ENCODE data around the gene SLC2A6.

SLC2A6 gene

DNA sequence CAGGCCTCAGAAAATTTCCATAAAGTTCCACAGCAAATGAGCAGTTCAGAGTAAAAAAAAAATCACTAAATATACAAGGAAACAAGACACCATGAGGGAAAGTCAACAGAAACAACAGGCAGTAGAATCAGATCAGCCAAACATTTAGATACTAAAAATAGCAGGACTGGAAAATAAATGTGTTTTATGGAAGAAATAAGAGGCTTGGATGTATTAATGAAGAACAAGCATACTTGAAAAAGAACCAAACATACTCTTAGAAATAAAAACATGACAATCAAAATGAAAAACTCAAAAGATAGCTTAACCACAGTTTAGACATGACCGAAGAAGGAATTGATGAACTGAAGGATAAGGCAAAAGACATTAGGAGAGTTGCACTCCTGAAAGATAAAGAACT lies 23.2 kb upstream of the SLC2A6 start:
- no peak for DNase-seq (ENCODE audit: low read depth in 1 of 2, low spot score in 1 of 2)
- TF ChIP-seq JUND (IDR thresholded peaks at IDR 0.05; ENCODE audit: low read depth) = no peak
- in situ Hi-C loops (cut with HindIII; ENCODE audit: low pct_unique_long_range_greater_than_20kb, low sequenced_read_pairs) = no loop called here

- in situ Hi-C loops (cut with HindIII; ENCODE audit: low pct_unique_long_range_greater_than_20kb, low sequenced_read_pairs) = no loop called here
- TF ChIP-seq JUND (IDR thresholded peaks at IDR 0.05; ENCODE audit: low read depth) = no peak
Measured at GRCh38 chr9:133499892-133500270, 21.0 kb upstream of the SLC2A6 start.

DNA sequence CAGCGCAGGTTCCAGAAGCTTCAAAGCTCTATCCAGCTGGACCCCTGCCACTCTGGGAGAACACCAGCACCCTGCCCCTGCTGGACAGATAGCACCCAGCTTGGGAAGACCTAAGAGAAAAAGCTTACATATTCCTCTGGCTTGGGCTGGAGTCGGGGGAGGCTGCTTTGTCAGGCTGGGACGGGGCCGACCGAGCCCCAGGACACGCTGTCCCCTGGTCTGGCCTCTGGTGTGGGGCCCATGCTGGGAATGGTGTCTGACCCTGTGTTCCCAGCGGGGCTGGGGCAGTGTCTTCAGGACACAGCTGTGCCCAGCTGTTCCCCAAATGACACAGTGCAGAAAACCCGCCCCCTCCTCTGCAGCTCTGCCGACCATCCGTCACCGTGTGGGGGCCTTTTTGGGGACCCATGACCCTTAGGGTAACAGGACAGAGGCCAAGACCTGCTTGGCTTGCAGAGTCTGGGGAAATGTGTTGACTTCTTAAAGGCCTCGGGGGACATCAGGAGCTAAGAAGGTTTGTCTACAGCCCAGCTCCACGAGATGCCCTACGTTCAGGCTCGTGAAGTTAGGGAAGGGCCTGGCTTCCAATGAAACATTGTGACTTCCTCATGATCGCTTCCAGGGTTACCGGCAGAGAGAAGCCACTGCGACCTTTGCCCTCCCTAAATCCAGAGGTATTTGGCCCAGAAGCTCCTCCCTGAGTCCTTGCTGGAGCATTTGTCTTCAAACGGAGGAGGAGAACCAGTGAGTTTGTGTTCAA lies 20.4 kb upstream of the SLC2A6 start:
- DNase-seq (ENCODE audit: low read depth in 1 of 2, low spot score in 1 of 2) = no peak
- TF ChIP-seq JUND (IDR thresholded peaks at IDR 0.05; ENCODE audit: low read depth) = no peak
- in situ Hi-C loops (cut with HindIII; ENCODE audit: low pct_unique_long_range_greater_than_20kb, low sequenced_read_pairs) = no loop called here

More at GRCh38 chr9:133499892-133500270, 21.0 kb upstream of the SLC2A6 start:
- no peak for DNase-seq (ENCODE audit: low read depth in 1 of 2, low spot score in 1 of 2)

GRCh38 chr9:133496861-133497842 lies 18.3 kb upstream of the SLC2A6 start:
- no peak for DNase-seq (ENCODE audit: low read depth in 1 of 2, low spot score in 1 of 2)
- no peak for TF ChIP-seq JUND (IDR thresholded peaks at IDR 0.05; ENCODE audit: low read depth)
- in situ Hi-C loops (cut with HindIII; ENCODE audit: low pct_unique_long_range_greater_than_20kb, low sequenced_read_pairs) = no loop called here

- no peak for TF ChIP-seq JUND (IDR thresholded peaks at IDR 0.05; ENCODE audit: low read depth)
- in situ Hi-C loops (cut with HindIII; ENCODE audit: low pct_unique_long_range_greater_than_20kb, low sequenced_read_pairs) = no loop called here
- no peak for DNase-seq (ENCODE audit: low read depth in 1 of 2, low spot score in 1 of 2)
Measured at GRCh38 chr9:133495327-133496293, 16.7 kb upstream of the SLC2A6 start.

DNA sequence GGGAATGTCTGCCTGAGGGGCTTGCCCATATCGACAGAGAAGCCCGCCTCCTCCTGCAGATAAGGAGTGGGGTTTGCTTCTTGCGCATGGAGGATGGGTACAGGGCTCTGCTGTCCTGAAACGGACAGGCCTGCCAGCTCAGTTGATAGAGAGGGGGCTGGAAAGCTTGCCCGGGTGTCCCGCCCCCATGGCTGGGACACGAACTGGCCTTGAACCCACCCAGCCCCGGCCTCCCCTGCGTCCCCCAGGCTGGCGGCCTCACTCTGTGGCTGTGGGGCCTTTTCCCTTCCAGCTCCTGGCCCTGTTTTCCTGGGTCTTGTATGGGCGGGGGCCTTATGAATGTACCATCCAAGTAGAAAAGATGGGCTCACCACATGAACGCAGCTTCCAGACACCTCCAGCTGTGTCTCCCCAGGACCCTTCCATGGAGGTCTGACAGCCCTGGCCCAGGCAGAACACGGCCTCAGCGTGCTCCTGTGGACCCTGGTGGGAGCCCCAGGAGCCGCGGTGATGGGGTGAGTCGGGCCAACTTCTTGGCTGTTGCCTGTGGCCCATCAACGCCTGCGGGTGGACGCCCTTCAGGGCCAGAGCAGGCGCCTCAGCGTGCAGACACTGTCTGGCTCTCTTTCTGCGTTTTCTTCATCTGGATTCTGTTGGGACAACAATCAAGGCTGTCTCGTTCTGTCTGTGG lies 15.9 kb upstream of the SLC2A6 start:
- DNase-seq (ENCODE audit: low read depth in 1 of 2, low spot score in 1 of 2) = no peak
- in situ Hi-C loops (cut with HindIII; ENCODE audit: low pct_unique_long_range_greater_than_20kb, low sequenced_read_pairs) = no loop called here

GRCh38 chr9:133493845-133494540 lies 15.1 kb upstream of the SLC2A6 start:
- in situ Hi-C loops (cut with HindIII; ENCODE audit: low pct_unique_long_range_greater_than_20kb, low sequenced_read_pairs) = no loop called here
- no peak for DNase-seq (ENCODE audit: low read depth in 1 of 2, low spot score in 1 of 2)
- TF ChIP-seq JUND (IDR thresholded peaks at IDR 0.05; ENCODE audit: low read depth) = no peak

More for the DNA sequence above, 15.9 kb upstream of the SLC2A6 start:
- TF ChIP-seq JUND (IDR thresholded peaks at IDR 0.05; ENCODE audit: low read depth) = no peak

DNA sequence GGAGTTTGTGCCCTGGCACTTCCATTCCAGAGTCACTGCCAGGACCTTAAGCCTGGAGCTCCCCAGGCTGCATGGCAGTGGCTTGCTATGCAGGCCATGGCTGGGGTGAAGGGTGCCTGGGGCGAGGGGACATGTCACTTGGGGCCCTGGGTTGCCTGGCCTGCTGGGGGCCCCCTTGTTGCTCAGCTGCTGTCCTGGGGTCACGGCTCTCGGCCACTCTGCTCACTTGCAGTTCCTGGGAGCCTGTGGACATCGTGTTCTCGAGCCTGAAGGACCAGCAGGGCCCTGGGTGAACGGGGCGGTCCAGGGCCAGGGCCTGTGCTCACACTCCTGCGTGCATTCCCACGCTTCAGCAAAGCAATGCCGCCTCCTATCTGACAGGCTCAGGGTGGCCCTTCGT lies 14.5 kb upstream of the SLC2A6 start:
- no peak for TF ChIP-seq JUND (IDR thresholded peaks at IDR 0.05; ENCODE audit: low read depth)
- in situ Hi-C loops (cut with HindIII; ENCODE audit: low pct_unique_long_range_greater_than_20kb, low sequenced_read_pairs) = no loop called here
- DNase-seq (ENCODE audit: low read depth in 1 of 2, low spot score in 1 of 2) = no peak

DNA sequence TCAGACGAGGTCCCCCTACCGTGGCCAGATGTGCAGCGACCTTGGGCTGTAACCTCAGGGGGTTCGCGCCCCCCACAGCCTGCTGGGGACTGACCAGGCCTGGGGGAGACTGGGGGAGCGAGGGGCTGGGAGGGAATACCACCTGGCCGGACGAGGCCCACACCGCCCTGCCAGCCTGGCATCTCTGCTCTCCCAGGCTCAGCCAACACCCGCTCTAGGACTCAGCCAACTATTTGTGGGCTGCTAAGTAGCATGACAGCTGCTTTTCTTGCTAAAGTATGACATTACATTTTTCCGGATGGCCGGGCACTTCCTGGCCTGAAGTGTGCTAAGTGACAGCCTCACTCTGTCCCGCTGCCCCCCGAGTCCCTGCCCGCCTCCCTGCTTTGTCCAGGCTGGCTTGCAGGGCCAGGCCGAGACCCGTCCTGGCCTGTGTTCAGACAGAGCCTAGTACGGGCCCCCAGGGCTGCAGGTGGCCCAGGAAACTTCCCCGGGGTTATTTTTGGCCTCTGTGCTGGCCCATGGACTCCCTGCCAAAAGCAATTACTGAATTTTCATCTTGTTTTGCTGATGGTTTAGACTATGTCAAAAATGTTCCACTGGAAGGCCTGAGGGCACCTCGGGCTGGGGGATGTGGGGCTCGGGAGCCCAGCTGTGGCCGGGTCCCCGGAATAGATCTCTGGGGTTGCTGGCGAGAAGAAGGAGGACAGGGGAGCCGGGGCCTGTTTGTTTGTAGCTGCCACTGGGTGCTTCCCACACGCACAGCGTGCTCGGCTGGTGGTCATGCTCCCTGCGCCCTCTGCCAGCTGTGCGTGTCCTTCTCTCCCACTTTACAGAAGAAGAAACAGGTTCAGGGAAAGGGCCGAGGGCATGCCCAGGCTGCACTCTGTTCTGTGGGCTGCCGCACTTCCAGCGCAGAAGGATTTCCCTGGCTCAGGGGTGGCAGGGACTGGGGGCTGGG lies 13.4 kb upstream of the SLC2A6 start:
- TF ChIP-seq JUND (IDR thresholded peaks at IDR 0.05; ENCODE audit: low read depth) = no peak
- DNase-seq (ENCODE audit: low read depth in 1 of 2, low spot score in 1 of 2) = no peak
- in situ Hi-C loops (cut with HindIII; ENCODE audit: low pct_unique_long_range_greater_than_20kb, low sequenced_read_pairs) = no loop called here

DNA sequence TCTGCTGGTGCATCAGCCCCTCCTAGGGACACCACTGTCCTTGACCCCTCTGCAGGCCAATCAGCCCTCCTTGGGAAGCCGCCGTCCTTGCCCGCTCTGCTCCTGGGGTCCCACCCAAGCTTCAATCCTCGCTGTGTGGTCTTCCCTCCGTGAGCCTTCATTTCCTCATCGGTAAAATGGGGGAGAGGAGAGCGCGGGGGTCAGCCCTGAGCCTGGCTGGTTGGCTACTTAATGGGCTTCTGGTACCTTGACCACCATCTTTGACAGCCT lies 12.7 kb upstream of the SLC2A6 start:
- in situ Hi-C loops (cut with HindIII; ENCODE audit: low pct_unique_long_range_greater_than_20kb, low sequenced_read_pairs) = no loop called here
- no peak for TF ChIP-seq JUND (IDR thresholded peaks at IDR 0.05; ENCODE audit: low read depth)
- no peak for DNase-seq (ENCODE audit: low read depth in 1 of 2, low spot score in 1 of 2)
